ENCODE data around the gene ARHGEF4. TPM values are rescaled to one million over a fixed set of nuclear protein-coding genes. Genes with fewer than 3 reads are reported as not detected.

ARHGEF4 gene
- total RNA-seq, 4 donors from 2014 or later: 23.7 to 51.5 (median 37.1) TPM

DNA sequence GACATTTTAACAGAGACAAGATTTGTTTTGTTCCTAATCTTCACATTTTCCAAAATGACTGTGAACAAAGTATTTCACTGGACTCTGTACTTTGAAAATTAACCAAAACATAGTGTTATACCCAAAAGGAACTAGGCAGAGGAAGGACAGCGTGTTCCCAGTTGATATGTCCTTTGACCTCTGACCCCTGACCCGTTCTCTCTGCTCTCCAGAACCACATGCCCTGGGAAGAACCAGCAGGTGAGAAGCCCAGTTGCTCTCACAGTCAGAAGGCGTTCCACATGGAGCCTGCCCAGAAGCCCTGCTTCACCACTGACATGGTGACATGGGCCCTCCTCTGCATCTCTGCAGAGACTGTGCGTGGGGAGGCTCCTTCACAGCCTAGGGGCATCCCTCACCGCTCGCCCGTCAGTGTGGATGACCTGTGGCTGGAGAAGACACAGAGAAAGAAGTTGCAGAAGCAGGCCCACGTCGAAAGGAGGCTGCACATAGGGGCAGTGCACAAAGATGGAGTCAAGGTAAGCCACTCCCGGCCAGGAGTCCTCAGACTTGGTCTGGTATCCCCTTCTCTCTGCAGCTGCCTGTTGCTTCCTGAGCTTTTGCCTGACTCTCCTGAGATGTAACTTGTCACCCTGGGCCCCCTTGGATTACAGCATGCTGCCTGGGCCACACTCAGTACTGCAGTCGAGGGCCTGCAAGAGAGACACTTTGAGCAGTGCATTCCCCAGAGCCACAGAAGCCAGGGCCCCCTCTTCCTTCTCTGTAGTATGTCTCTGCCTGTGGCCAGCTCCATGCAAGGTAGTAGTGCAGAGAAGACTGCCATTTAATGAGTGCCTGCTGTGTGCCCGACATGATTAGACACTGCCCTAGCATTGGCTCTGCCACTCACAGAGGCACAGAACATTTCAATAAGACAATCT is 94.3 kb downstream of the ARHGEF4 start:
- TF ChIP-seq EP300 (IDR thresholded peaks at IDR 0.05): no peak
- TF ChIP-seq POLR2A (IDR thresholded peaks at IDR 0.05; ENCODE audit: low read depth): no peak
- no peak for TF ChIP-seq POLR2AphosphoS5 (IDR thresholded peaks at IDR 0.05)
- TF ChIP-seq, protein P1, sequence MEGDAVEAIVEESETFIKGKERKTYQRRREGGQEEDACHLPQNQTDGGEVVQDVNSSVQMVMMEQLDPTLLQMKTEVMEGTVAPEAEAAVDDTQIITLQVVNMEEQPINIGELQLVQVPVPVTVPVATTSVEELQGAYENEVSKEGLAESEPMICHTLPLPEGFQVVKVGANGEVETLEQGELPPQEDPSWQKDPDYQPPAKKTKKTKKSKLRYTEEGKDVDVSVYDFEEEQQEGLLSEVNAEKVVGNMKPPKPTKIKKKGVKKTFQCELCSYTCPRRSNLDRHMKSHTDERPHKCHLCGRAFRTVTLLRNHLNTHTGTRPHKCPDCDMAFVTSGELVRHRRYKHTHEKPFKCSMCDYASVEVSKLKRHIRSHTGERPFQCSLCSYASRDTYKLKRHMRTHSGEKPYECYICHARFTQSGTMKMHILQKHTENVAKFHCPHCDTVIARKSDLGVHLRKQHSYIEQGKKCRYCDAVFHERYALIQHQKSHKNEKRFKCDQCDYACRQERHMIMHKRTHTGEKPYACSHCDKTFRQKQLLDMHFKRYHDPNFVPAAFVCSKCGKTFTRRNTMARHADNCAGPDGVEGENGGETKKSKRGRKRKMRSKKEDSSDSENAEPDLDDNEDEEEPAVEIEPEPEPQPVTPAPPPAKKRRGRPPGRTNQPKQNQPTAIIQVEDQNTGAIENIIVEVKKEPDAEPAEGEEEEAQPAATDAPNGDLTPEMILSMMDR (IDR thresholded peaks at IDR 0.05): no peak
- no peak overlapping the region for H3K4me3 ChIP-seq
- peaks cover 0 to 17% (median 15%) of the 10 kb centered on the region in 4 donors for H3K9me3 ChIP-seq
- no peak overlapping the region for H3K27ac ChIP-seq (replicated peaks in 1 of 4)
- intact Hi-C loops (cut with DNase I): no loop called here
- 83% methylated on average over 11 of the region's 12 CpGs for WGBS
- DNase-seq (ENCODE audit: extremely low spot score): no peak
- H3K4me1 ChIP-seq: no peaks in the 10 kb centered on the region
- no peaks in the 10 kb centered on the region for H3K36me3 ChIP-seq
- peaks cover 0 to 20% (median 0%) of the 10 kb centered on the region in 4 donors for H3K27me3 ChIP-seq

DNA sequence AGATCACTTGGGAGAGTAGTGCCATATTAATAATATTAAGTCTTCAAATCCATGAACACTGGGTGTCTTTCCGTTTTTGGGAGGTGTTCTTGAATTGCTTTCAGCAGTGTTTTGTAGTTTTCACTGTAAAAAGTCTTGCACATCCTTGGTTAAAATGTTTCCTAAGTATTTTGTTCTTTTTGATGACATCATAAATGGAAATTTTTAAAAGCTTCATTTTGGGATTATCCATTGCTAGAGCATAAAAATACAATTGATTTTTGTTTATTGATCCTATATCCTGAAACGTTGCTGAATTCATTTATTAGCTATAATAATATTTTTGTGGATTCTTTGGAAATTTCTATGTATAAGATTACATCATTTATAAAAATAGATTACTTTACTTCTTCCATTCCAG is 96.8 kb downstream of the ARHGEF4 start:
- TF ChIP-seq EP300 (IDR thresholded peaks at IDR 0.05): no peak
- TF ChIP-seq, protein P1 (IDR thresholded peaks at IDR 0.05): no peak
- TF ChIP-seq POLR2AphosphoS5 (IDR thresholded peaks at IDR 0.05): no peak
- TF ChIP-seq POLR2A (IDR thresholded peaks at IDR 0.05; ENCODE audit: low read depth): no peak
- H3K36me3 ChIP-seq: no peaks in the 10 kb centered on the region
- WGBS: 48% methylated on average over 2 of the region's 2 CpGs
- no peaks in the 10 kb centered on the region for H3K4me1 ChIP-seq
- no peak overlapping the region for H3K27ac ChIP-seq (replicated peaks in 1 of 4)
- intact Hi-C loops (cut with DNase I): no loop called here
- H3K9me3 ChIP-seq: peaks cover 0 to 24% (median 6%) of the 10 kb centered on the region in 4 donors
- DNase-seq (ENCODE audit: extremely low spot score): no peak
- H3K27me3 ChIP-seq: peaks cover 0 to 4% (median 0%) of the 10 kb centered on the region in 4 donors
- no peak overlapping the region for H3K4me3 ChIP-seq

DNA sequence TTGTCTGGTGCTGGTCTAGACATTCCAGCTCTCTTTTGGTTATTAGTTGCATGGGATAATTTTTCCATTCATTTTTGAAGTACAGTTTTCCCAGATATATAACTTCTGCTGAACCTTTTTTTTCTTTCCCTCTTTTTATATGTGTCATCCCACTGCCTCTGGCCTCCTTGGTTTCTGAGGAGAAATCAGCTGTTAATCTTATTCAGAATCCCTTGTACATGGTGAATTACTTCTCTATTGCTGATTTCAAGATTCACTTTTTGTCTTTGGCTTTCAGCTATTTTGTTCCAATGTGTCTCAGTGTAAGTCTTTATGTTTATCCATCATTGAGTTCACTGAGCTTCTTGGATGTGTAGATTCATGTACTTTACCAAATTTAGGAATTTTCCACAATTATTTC is 99.7 kb downstream of the ARHGEF4 start:
- no peaks in the 10 kb centered on the region for H3K4me1 ChIP-seq
- intact Hi-C loops (cut with DNase I): no loop called here
- no peak overlapping the region for H3K4me3 ChIP-seq
- no peak for DNase-seq (ENCODE audit: extremely low spot score)
- H3K36me3 ChIP-seq: no peaks in the 10 kb centered on the region
- TF ChIP-seq, protein P1 (IDR thresholded peaks at IDR 0.05): no peak
- TF ChIP-seq POLR2AphosphoS5 (IDR thresholded peaks at IDR 0.05): no peak
- no peak overlapping the region for H3K27ac ChIP-seq (replicated peaks in 1 of 4)
- no peaks in the 10 kb centered on the region for H3K27me3 ChIP-seq
- peaks cover 0 to 24% (median 6%) of the 10 kb centered on the region in 4 donors for H3K9me3 ChIP-seq

DNA sequence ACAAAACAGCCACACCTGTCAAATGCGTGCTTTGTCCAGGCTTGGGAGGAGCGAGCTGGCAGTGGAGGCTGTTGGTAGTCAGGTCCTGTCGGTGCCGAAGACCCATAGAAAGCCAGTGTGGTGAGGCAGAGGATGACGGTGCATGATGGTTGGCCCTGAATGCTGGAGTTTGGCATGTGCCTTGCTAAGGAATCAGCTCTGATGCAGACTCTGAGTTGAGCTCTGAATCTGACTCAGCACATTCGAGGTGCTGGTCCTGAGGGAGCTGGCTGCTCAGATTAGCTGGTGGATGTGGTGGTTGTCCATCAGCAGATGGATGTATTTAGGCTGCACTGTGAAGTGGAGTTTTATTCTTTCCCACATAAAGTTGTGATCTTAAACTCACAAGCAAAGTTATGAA is 111.3 kb downstream of the ARHGEF4 start:
- TF ChIP-seq POLR2A (IDR thresholded peaks at IDR 0.05; ENCODE audit: low read depth): no peak
- no peak for TF ChIP-seq POLR2AphosphoS5 (IDR thresholded peaks at IDR 0.05)
- TF ChIP-seq EP300 (IDR thresholded peaks at IDR 0.05): no peak
- TF ChIP-seq, protein P1 (IDR thresholded peaks at IDR 0.05): no peak
- no peak overlapping the region for H3K27ac ChIP-seq (replicated peaks in 1 of 4)
- no peak overlapping the region for H3K4me3 ChIP-seq
- H3K27me3 ChIP-seq: no peaks in the 10 kb centered on the region
- WGBS: 81% methylated on average over 6 of the region's 6 CpGs
- no peaks in the 10 kb centered on the region for H3K36me3 ChIP-seq
- intact Hi-C loops (cut with DNase I): no loop called here
- DNase-seq (ENCODE audit: extremely low spot score): no peak
- no peaks in the 10 kb centered on the region for H3K4me1 ChIP-seq
- H3K9me3 ChIP-seq: peaks cover 0 to 32% (median 17%) of the 10 kb centered on the region in 4 donors
